Peyer's patch (tissue), 4 donors: ENCODE measurements around the gene MED31. TPM values are rescaled to one million over a fixed set of nuclear protein-coding genes. Genes with fewer than 3 reads are reported as not detected.
"Not testable (repeated sequence)": the region's sequence is repeated elsewhere in the genome, so short reads cannot be mapped to it uniquely, and the experiment has no call there.

Experiments used
- DNase-seq, 3 donors: peaks; one replicate each; pipeline ENCODE4 v3.0.0-alpha.2; 2017 to 2019
- H3K27ac ChIP-seq, 4 donors: fragments of 200-600 bp; sonication (generic); one replicate each; pipeline ENCODE4 v1.5.1; 2016 to 2019
- H3K27me3 ChIP-seq, 2 donors: fragments of 200-600 bp; sonication (generic); one replicate each; pipeline ENCODE4 v1.5.1; 2019
- H3K36me3 ChIP-seq, 3 donors: fragments of 200-600 bp; sonication (generic); one replicate each; pipeline ENCODE4 v1.5.1; 2016 to 2019
- H3K4me1 ChIP-seq, 4 donors: fragments of 200-600 bp; sonication (generic); one replicate each; pipeline ENCODE4 v1.5.1; 2016 to 2019
- H3K4me3 ChIP-seq, 4 donors: fragments of 200-600 bp; sonication (generic); 1 replicate in 3 of 4; 2 replicates in 1 of 4; pipeline ENCODE4 v1.5.1; 2016 to 2019; ENCODE audit warnings: mild to moderate bottlenecking in 1 of 4
- H3K9me3 ChIP-seq, 4 donors: fragments of 200-600 bp; sonication (generic); one replicate each; pipeline ENCODE4 v1.5.1; 2016 to 2019; ENCODE audit warnings: mild to moderate bottlenecking in 1 of 4
- POLR2A ChIP-seq, 2 donors: fragments of 450-650 bp; IDR thresholded peaks; one replicate each; pipeline ENCODE4 v1.5.1; 2017; ENCODE audit warnings: antibody characterized with exemption in 2 of 2, mild to moderate bottlenecking in 2 of 2, moderate library complexity in 2 of 2
- total RNA-seq, 4 donors: library from RNA; depleted of rRNA; stranded (reverse); fragments of >200 nt; gene quantifications; one replicate each; pipeline ENCODE4 v1.1.0, GENCODE V29; 2016
- TF ChIP-seq, protein P1 (sequence below), 6 experiments: fragments of 450-650 bp in 4 of 6; fragments of 200-600 bp in 2 of 6; sonication (generic) in 1 of 6; IDR thresholded peaks; one replicate each; pipeline ENCODE4 v1.5.1; 2017 to 2019; ENCODE audit warnings: antibody characterized with exemption in 6 of 6, mild to moderate bottlenecking in 3 of 6, moderate library complexity in 1 of 6

MED31 gene
- total RNA-seq, 4 donors from 2014 or later, result 2.0 to 4.9 (median 3.1) TPM

GRCh38 chr17:6657633-6658287, 6.4 kb upstream of the MED31 start:
- peak overlapping the region in 1 of 4 donors; percentile 65 for H3K27ac ChIP-seq
- H3K36me3 ChIP-seq, result no peaks in the 10 kb centered on the region
- TF ChIP-seq POLR2A (IDR thresholded peaks at IDR 0.05), result no peak
- TF ChIP-seq, protein P1, sequence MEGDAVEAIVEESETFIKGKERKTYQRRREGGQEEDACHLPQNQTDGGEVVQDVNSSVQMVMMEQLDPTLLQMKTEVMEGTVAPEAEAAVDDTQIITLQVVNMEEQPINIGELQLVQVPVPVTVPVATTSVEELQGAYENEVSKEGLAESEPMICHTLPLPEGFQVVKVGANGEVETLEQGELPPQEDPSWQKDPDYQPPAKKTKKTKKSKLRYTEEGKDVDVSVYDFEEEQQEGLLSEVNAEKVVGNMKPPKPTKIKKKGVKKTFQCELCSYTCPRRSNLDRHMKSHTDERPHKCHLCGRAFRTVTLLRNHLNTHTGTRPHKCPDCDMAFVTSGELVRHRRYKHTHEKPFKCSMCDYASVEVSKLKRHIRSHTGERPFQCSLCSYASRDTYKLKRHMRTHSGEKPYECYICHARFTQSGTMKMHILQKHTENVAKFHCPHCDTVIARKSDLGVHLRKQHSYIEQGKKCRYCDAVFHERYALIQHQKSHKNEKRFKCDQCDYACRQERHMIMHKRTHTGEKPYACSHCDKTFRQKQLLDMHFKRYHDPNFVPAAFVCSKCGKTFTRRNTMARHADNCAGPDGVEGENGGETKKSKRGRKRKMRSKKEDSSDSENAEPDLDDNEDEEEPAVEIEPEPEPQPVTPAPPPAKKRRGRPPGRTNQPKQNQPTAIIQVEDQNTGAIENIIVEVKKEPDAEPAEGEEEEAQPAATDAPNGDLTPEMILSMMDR (IDR thresholded peaks at IDR 0.05), result no peak
- peak overlapping the region; percentile 27 to 42 (median 40) for H3K4me3 ChIP-seq
- peaks cover 0 to 14% (median 3%) of the 10 kb centered on the region in 4 donors for H3K4me1 ChIP-seq
- DNase-seq, result no peak
- no peaks in the 10 kb centered on the region for H3K9me3 ChIP-seq
- H3K27me3 ChIP-seq, result no peaks in the 10 kb centered on the region

DNA sequence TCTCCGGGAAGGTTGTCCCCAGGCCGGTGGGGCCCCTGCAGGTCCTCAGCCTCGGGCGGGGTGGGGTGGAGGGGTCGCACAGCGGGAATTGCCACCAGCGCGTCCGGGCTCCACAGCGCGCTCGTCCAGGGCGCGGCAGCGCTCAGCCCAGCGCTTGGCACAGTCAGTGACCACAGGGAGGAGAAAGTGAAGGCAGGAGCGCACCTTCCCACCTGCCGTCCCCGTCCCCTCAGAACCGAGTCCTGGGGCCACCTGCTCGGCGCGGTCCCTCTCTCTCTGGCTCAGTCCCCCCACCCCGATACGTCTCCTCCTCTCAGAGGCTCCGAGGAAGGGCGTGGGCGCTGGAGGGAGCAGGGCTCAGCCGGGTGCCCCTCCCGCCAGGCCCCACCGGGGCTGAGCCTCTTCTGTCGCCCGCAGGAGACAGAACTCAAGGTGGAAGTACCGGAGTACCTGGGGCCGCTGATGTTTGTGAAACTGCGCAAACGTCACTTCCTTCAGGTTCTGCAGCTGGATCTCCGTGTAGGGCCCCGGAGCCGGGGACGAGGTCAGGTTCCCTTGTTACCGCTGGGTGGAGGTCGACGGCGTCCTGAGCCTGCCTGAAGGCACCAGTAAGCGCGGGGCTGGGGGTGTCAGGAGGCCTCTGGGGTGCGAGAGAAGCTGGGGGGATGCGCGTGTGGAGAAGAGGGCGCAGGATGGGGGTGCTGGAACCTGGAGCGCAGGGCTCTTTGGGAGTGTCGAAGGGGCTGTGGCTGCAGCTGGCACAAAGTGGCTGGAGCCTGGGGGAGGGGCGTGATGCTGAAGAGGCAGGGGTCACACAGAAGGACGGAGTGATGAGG, 5.6 kb upstream of the MED31 start:
- peaks cover 0 to 14% (median 6%) of the 10 kb centered on the region in 4 donors for H3K4me1 ChIP-seq
- DNase-seq, result peak in 2 of 3 donors; percentile 66 to 81
- H3K36me3 ChIP-seq, H3K27me3 ChIP-seq, H3K9me3 ChIP-seq: not testable (repeated sequence)
- peak overlapping the region in 1 of 4 donors; percentile 65 for H3K27ac ChIP-seq
- peak overlapping the region; percentile 27 to 42 (median 40) for H3K4me3 ChIP-seq

DNA sequence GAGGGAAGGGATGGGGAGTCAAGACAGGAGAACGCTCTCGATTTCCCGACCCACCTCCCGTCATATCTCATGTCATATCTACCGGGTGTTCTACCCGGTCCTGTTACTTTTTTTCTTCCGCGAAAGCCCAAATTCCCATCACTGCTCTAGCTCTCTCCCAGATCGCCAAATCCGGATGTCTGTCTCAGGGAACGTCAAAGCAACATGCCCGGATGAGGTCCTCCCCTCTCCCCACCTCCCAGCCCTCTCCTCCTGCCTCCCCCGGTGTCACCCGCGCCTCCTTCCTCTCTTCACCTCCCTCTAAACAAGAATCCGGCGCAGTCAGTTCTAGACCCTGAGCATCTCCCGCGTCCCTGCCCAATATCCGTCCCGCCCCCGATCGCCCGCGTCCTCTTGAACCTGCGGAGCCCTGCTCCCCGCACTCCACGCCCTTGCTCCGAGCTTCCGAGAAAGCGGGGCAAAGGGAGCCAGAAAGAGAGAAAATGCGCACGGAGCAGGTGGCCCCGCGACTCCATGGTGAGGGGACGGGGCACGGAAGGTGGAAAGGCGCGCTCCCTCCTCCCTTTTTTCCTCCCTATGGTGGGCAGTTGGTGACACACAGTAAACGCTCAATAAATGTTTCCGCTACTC, 4.4 kb upstream of the MED31 start:
- H3K9me3 ChIP-seq, DNase-seq, H3K4me3 ChIP-seq, H3K27ac ChIP-seq, H3K36me3 ChIP-seq, H3K27me3 ChIP-seq: not testable (repeated sequence)
- peaks cover 0 to 14% (median 7%) of the 10 kb centered on the region in 4 donors for H3K4me1 ChIP-seq

GRCh38 chr17:6654841-6655731, 3.7 kb upstream of the MED31 start:
- TF ChIP-seq, protein P1 (IDR thresholded peaks at IDR 0.05), result peak in 3 of 6 experiments; percentile 14 to 17 (median 14)
- TF ChIP-seq POLR2A (IDR thresholded peaks at IDR 0.05), result no peak
- no peaks in the 10 kb centered on the region for H3K27me3 ChIP-seq
- peaks cover 0 to 19% (median 9%) of the 10 kb centered on the region in 4 donors for H3K4me1 ChIP-seq
- peak overlapping the region in 2 of 4 donors; percentile 9 to 40 for H3K4me3 ChIP-seq
- no peaks in the 10 kb centered on the region for H3K36me3 ChIP-seq
- H3K9me3 ChIP-seq, result no peaks in the 10 kb centered on the region
- no peak overlapping the region for H3K27ac ChIP-seq
- peak in 2 of 3 donors; percentile 65 to 74 for DNase-seq

DNA sequence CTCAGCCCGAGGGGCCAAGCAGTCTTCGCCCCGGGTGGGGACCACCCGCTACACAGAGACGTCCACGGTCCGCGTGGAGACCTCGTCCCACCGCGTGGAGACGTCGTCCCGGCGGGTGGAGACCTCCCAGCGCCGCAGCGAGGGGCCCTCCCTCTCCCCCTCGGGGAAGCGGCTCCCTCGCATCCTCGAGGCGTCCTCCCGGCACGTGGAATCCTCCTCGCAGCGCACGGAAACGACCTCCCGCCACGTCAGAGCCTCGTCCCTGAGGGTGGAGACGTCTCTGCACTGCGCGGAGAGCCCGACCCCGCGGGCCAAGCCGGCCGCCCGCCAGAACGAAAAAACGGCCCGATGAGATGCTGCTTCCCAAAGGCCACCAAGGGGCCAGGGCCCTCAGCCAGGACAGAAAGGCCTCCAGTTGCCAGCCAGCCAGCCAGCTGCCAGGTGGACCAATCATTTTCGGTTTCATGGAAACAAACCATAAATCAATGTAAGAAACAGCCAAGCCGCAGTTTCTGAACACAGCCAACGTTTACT, 581 bp upstream of the MED31 start:
- Histone ChIP-seq H3K4me3 (peak overlapping the region; percentile 56 to 68 (median 60)), H3K27me3 (no peaks in the 10 kb centered on the region), H3K4me1 (peaks cover 0 to 20% (median 8%) of the 10 kb centered on the region in 4 donors), H3K27ac (peak overlapping the region; percentile 77 to 87 (median 84)), H3K9me3 (no peaks in the 10 kb centered on the region), H3K36me3 (no peaks in the 10 kb centered on the region)
- peak; percentile 33 to 66 (median 62) for DNase-seq
- TF ChIP-seq, protein P1 (IDR thresholded peaks at IDR 0.05), result no peak
- no peak for TF ChIP-seq POLR2A (IDR thresholded peaks at IDR 0.05)

DNA sequence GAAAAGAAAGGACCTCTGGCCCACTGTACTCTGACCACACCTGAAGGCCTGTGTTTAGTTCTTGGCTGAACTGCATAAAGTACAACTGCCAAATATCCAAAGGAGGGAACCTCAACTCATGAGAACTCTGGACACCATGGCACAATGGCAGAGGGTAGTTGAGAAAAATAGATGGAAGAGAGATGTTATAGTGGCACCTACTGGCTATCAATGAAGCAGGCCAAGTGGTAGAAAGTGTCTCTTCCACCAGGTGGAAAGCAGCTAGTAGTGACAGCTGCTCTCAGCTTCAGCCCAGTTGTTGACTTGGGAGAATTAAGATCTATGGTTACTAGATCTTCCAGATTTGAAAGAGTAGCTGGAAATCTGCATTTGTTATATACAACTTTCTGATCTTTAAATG, 3.2 kb downstream of the MED31 start:
- Histone ChIP-seq H3K27ac (no peak overlapping the region), H3K27me3 (no peaks in the 10 kb centered on the region), H3K9me3 (no peaks in the 10 kb centered on the region), H3K36me3 (peaks cover 0 to 21% (median 0%) of the 10 kb centered on the region in 3 donors), H3K4me3 (no peak overlapping the region), H3K4me1 (peaks cover 0 to 17% (median 3%) of the 10 kb centered on the region in 4 donors)
- DNase-seq, result no peak
- no peak for TF ChIP-seq POLR2A (IDR thresholded peaks at IDR 0.05)
- TF ChIP-seq, protein P1 (IDR thresholded peaks at IDR 0.05), result peak in 3 of 6 experiments; percentile 45 to 59 (median 49)
